Stimulated activated CD4-positive, alpha-beta T cell treated with anti-CD3 and anti-CD28 coated beads, Interleukin-15, amount 100 ng/mL, for 24 hours (primary cell): ENCODE data around the gene NLRP9.

Experiments used
- DNase-seq: peaks from one replicate; pipeline ENCODE4 v3.0.0-alpha.2; 2020

Gene NLRP9

DNA sequence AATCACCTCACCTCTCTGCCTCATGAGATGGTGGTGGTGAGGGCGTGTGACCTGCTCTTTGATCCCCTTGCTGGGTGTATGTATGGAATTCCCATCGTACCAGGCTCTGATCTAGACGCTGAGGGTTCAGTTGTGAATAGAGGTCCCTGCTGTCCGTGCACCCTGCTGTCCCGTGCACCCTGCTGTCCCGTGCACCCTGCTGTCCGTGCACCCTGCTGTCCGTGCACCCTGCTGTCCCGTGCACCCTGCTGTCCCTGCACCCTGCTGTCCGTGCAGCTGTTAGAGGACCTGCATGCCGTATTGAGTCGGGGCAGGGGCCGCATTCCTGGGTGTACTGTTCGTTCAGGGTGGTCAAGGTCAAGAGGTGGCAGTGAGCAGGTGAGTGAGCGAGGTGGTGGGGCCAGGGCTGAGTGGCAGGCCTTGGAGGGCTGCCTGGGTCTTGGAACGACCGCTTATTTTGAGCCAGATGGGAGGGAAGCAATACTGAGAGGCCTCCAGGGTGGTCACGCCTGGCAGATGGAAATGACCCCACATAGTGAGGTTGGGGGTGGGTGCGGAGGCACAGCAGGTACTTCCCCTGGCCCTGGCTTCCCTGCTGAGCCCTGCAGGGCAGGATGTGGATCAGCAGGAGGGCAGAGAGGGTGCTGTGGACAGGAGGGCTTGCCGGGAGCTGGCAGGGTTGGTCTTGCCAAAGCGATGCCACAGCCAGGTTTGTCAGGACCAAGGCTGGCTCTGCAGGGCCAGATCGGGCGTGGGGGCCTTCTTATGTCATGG is 67.7 kb downstream of the NLRP9 start:
- no peak for DNase-seq

GRCh38 chr19:55669418-55670279 is 68.6 kb downstream of the NLRP9 start:
- DNase-seq, result no peak

- DNase-seq, result no peak
These were observed 69.4 kb downstream of the NLRP9 start for GRCh38 chr19:55668603-55669348.

DNA sequence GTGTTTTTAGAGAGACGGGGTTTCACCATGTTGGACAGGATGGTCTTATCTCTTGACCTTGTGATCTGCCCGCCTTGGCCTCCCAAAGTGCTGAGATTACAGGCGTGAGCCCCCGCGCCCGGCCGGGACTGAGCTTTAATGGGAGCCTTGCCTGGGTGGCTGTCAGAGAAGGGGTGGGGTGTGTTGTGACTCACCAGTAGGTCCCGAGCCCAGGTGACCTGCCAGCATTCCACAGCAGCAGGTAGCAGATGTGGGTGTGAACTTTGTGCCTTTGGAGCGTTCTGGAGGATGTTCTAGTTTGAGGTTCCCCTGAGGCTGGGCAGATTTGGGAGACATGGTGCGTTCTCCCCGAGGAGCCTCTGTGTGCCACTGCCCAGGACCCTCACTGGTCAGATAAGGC is 70.2 kb downstream of the NLRP9 start:
- no peak for DNase-seq

GRCh38 chr19:55667511-55667910 is 70.7 kb downstream of the NLRP9 start:
- no peak for DNase-seq

GRCh38 chr19:55667006-55667381 is 71.2 kb downstream of the NLRP9 start:
- DNase-seq, result no peak

GRCh38 chr19:55666343-55667005 is 71.7 kb downstream of the NLRP9 start:
- DNase-seq, result no peak

DNA sequence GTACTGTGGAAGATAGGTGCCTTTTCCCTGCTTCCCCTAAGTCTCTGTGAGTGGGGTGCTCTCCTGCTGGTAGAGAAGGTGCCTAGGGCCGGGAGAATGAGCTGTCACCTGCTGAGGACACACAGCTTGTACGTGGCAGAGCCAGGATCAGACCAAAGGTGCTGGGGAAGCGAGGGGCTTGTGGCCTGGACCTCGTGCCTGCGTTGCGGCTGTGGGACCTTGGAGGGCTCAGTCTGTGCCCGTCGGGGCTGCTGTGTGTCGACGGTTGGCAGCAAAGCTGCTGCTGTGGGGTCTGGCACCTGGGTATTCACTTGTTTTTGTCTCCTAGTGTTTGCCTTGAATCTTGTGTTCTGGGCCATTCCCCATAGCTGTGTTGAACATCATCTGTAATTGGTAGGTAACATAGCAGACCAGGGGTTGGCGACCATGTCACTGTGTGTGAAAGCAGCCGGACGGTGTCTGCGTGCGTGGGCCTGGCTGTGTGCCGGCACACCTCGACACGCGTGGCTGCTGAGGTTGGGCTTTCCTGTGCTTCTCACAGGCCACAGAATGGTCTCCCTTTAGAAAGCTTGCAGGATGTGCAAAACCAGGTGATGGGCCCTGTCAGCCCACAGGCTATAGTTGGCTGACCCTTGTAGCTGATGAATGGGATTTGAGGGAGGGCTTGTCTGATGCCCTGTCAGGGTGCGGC is 74.2 kb downstream of the NLRP9 start:
- DNase-seq, result no peak

DNA sequence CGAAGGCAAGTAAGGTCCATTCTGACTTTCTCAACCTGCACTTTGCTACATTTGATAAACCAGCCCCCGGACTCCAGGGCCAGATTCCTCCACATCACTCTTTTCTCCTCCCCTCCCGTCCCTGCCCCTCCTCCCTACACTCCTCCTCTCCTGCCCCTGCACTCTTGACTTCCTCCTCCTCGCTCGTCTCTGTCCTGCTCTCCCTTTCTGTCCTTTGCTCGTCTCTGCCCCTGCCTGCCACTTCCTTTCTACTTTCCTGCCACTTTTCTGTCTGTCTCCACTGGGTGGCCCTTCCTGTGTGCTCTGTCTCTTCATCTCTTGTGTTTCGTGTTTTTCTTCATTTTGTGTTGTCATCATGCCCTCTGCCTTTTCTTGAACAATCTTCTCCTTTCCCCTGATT is 76.4 kb downstream of the NLRP9 start:
- DNase-seq, result no peak

DNA sequence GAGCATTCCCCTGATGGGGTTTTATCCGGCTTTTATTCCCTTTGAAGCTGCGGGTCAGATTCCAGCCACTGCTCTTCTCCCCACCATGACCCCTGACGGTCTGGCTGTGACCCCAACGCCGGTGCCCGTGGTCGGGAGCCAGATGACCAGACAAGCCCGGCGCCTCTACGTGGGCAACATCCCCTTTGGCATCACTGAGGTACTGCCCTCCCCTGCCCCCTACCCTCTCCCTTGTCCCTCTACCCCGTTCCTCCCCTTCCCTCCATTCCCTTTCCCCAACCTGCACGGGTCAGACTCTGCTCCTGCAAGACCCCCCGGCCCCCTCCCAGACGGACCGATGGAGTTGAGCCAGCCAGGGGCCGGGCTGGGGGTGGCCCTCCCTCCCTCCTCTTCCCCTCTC is 77.2 kb downstream of the NLRP9 start:
- no peak for DNase-seq

DNA sequence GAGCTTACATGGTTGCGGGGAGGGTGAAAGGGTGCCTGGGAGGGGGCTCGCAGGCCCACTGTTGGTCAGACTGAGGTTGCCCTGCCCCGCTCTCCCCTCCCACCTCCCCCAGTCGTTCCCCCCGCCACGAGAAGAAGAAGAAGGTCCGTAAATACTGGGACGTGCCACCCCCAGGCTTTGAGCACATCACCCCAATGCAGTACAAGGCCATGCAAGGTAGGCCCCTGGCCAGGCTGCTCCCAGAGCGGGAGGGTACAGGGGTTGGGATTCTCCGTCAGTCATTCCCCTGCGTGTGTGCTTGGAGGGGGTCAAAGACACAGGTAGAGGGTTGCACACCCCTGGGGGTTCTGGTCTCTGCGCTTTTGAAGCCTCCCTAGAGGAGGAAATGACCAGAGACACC is 77.8 kb downstream of the NLRP9 start:
- no peak for DNase-seq

DNA sequence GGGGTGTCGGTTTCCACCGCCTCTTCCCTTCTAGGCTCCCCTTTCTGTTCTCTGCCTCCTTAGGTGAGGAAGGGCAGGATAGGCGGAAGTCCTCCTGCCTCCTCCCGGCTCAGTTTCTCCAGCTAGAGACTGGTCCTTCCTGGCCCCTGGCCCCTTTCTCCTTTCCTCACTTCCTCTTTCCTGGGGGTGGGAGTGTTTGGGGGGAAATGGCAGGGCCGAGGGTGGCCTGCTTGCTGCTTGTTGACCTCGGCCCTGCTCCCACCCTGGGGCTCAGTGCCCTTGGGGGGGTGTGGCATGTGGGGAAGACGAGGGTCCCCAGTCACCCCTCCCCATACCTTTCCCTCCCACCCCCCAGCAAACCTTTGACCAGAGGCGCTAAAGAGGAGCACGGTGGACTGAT is 78.4 kb downstream of the NLRP9 start:
- DNase-seq, result no peak

GRCh38 chr19:55658846-55659459 is 79.2 kb downstream of the NLRP9 start:
- DNase-seq, result no peak
